HL-60 (cell line): ENCODE data around the gene FRA10AC1.

Source experiments
- DNase-seq, 2 experiments: peaks; one replicate each; pipeline ENCODE4 v3.0.0-alpha.2; 2010 to 2020; ENCODE audit warnings: low read depth in 1 of 2, low spot score in 1 of 2
- H3K27ac ChIP-seq: fragments of 250-450 bp; sonication (Bioruptor Pico); replicated peaks from 2 replicates; pipeline ENCODE4 v1.5.1; 2020; ENCODE audit warnings: mild to moderate bottlenecking, moderate library complexity
- H3K27me3 ChIP-seq: fragments of 250-450 bp; sonication (Bioruptor Pico); 2 replicates; pipeline ENCODE4 v1.5.1; 2021; ENCODE audit warnings: mild to moderate bottlenecking, moderate library complexity; ENCODE audit not compliant: insufficient read depth, poor library complexity, severe bottlenecking
- H3K4me3 ChIP-seq: replicated peaks from 2 replicates; pipeline ENCODE4 v1.5.1; 2011; ENCODE audit warnings: mild to moderate bottlenecking, control low read depth, low read length; ENCODE audit not compliant: insufficient read depth
- GABPA ChIP-seq: IDR thresholded peaks from 2 replicates; pipeline ENCODE4 v1.6.1; 2012; ENCODE audit warnings: low read depth
- POLR2AphosphoS5 ChIP-seq: IDR thresholded peaks from 2 replicates; pipeline ENCODE4 v1.6.1; 2012; ENCODE audit warnings: low read depth
- REST ChIP-seq: IDR thresholded peaks from 2 replicates; pipeline ENCODE4 v1.6.1; 2012; ENCODE audit warnings: low read depth; ENCODE audit not compliant: insufficient replicate concordance
- SPI1 ChIP-seq: IDR thresholded peaks from 2 replicates; pipeline ENCODE4 v1.6.1; 2012; ENCODE audit warnings: low read depth, mild to moderate bottlenecking, borderline replicate concordance
- TF ChIP-seq, protein P1 (sequence below): IDR thresholded peaks from one replicate; pipeline ENCODE4 v1.5.1; 2011; ENCODE audit warnings: low read length, control low read depth, inconsistent platforms; ENCODE audit not compliant: insufficient read depth

The FRA10AC1 gene

GRCh38 chr10:93622942-93623341, 79.5 kb downstream of the FRA10AC1 start:
- no peak overlapping the region for H3K4me3 ChIP-seq
- TF ChIP-seq REST (no peak), POLR2AphosphoS5 (no peak), SPI1 (no peak), GABPA (no peak)
- TF ChIP-seq, protein P1, sequence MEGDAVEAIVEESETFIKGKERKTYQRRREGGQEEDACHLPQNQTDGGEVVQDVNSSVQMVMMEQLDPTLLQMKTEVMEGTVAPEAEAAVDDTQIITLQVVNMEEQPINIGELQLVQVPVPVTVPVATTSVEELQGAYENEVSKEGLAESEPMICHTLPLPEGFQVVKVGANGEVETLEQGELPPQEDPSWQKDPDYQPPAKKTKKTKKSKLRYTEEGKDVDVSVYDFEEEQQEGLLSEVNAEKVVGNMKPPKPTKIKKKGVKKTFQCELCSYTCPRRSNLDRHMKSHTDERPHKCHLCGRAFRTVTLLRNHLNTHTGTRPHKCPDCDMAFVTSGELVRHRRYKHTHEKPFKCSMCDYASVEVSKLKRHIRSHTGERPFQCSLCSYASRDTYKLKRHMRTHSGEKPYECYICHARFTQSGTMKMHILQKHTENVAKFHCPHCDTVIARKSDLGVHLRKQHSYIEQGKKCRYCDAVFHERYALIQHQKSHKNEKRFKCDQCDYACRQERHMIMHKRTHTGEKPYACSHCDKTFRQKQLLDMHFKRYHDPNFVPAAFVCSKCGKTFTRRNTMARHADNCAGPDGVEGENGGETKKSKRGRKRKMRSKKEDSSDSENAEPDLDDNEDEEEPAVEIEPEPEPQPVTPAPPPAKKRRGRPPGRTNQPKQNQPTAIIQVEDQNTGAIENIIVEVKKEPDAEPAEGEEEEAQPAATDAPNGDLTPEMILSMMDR, result no peak
- H3K27ac ChIP-seq, result no peak overlapping the region
- no peak for DNase-seq
- H3K27me3 ChIP-seq, result no peaks in the 10 kb centered on the region

GRCh38 chr10:93620925-93621324, 81.5 kb downstream of the FRA10AC1 start:
- no peak for DNase-seq
- Histone ChIP-seq H3K27me3 (no peaks in the 10 kb centered on the region), H3K4me3 (no peak overlapping the region), H3K27ac (no peak overlapping the region)
- TF ChIP-seq GABPA, result no peak
- TF ChIP-seq, protein P1, result no peak
- no peak for TF ChIP-seq SPI1
- no peak for TF ChIP-seq REST
- TF ChIP-seq POLR2AphosphoS5, result no peak
